ENCODE results near the gene TLL1. TPM values are rescaled to one million over a fixed set of nuclear protein-coding genes. Genes with fewer than 3 reads are reported as not detected.

Gene TLL1
- polyA plus RNA-seq, 3 donors = not detected

DNA sequence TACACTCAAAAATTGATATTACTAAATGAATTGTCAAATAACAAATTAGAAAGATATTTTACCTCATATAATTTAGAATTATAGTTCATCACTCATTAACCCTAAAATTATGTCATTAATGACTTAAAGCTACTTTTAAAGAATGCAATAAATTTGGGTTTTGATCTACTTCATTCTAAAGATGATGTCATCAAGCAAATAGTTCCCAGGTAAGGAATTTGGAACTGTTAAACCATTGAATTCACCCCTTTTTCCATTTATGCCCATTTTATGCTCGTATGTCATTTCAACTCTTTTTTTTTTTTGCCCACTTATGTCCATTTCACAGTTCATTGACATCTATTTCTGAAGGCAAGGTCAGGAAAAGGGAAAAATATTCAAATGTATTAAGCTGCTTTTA is 135.5 kb downstream of the TLL1 start:
- Histone ChIP-seq H3K9me3 (replicated peaks in 1 of 2; ENCODE audit: control insufficient read depth in 1 of 2, insufficient read depth in 1 of 2, low read length in 2 of 2) (no peaks in the 10 kb centered on the region), H3K79me2 (ENCODE audit: insufficient read depth, low read length) (no peaks in the 10 kb centered on the region), H3K4me1 (ENCODE audit: control insufficient read depth in 1 of 2, insufficient read depth in 2 of 2, low read length in 2 of 2) (no peaks in the 10 kb centered on the region), H2AFZ (ENCODE audit: insufficient read depth, low read depth, low read length, poor library complexity, severe bottlenecking) (no peak overlapping the region), H3K36me3 (replicated peaks in 1 of 2; ENCODE audit: control insufficient read depth in 1 of 2, insufficient read depth in 2 of 2, low read length in 2 of 2) (no peaks in the 10 kb centered on the region), H3K4me2 (replicated peaks; ENCODE audit: extremely low read depth, low read length, poor library complexity, severe bottlenecking) (no peak overlapping the region), H3K9ac (ENCODE audit: insufficient read depth, low read length, poor library complexity, severe bottlenecking) (no peak overlapping the region), H3K4me3 (replicated peaks in 1 of 3; ENCODE audit: low read depth in 2 of 3, low read length in 3 of 3) (no peak overlapping the region), H3K27me3 (ENCODE audit: control insufficient read depth in 2 of 2, insufficient read depth in 2 of 2, low read length in 2 of 2) (no peaks in the 10 kb centered on the region), H3K27ac (ENCODE audit: low read depth in 1 of 2, low read length in 2 of 2) (no peak overlapping the region), H4K20me1 (ENCODE audit: insufficient read depth, low read length) (no peaks in the 10 kb centered on the region)
- Mint-ChIP-seq H3K4me3 (no peak overlapping the region), H3K4me1 (no peaks in the 10 kb centered on the region), H3K27me3 (ENCODE audit: low read depth in 3 of 3) (no peaks in the 10 kb centered on the region), H3K36me3 (no peaks in the 10 kb centered on the region), H3K9me3 (peaks cover 0 to 6% (median 0%) of the 10 kb centered on the region in 7 donors), H3K27ac (no peak overlapping the region)
- no CpG with 5 or more reads among the region's 1 CpG for WGBS (ENCODE audit: insufficient coverage)
- TF ChIP-seq, protein P1, sequence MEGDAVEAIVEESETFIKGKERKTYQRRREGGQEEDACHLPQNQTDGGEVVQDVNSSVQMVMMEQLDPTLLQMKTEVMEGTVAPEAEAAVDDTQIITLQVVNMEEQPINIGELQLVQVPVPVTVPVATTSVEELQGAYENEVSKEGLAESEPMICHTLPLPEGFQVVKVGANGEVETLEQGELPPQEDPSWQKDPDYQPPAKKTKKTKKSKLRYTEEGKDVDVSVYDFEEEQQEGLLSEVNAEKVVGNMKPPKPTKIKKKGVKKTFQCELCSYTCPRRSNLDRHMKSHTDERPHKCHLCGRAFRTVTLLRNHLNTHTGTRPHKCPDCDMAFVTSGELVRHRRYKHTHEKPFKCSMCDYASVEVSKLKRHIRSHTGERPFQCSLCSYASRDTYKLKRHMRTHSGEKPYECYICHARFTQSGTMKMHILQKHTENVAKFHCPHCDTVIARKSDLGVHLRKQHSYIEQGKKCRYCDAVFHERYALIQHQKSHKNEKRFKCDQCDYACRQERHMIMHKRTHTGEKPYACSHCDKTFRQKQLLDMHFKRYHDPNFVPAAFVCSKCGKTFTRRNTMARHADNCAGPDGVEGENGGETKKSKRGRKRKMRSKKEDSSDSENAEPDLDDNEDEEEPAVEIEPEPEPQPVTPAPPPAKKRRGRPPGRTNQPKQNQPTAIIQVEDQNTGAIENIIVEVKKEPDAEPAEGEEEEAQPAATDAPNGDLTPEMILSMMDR (IDR thresholded peaks at IDR 0.05) = no peak
- intact Hi-C loops (cut with micrococcal nuclease) = no loop called here
- no peak for DNase-seq

DNA sequence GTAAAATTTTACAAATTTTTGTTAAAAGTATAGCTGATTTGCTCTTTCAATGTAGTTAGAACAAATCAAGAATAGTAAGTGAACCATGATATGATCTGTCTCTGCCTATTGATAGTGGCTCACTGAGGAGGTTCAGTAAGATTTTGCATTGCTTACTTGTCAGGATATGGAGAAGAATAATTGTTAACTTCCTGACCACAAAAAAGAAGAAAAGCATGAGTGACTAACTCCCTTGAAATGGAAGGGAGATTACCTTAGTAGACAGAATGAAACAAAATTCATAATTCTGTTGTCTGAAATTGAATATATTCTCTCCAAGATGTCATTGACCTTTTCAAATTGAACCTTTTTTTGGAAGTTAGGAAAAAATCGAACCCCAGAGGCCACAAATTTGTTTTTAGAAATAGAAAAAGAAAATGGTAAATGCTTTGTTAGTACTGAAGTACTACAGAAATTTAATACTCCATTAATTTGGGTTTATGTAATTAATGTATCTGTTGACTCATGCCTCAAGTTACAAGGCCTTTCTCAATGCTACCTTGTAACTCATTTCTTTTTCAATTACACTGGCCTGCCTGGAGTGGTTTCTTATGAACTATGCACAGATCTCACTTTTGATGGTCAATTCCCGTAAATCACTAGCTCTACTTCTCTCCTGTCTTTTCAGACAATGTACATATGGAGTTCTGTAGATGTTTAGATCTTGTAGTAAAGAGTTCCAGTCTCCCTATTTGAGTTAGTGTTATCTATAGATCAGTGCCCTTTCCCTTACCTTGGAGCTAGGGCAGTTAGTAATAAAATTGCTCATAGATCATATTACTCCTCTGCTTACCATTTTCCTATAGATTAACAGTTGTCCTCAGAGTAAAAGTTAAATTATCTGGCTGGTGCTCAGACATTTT is 139.3 kb downstream of the TLL1 start:
- Histone ChIP-seq H4K20me1 (ENCODE audit: insufficient read depth, low read length) (no peaks in the 10 kb centered on the region), H3K4me2 (replicated peaks; ENCODE audit: extremely low read depth, low read length, poor library complexity, severe bottlenecking) (no peak overlapping the region), H3K9me3 (replicated peaks in 1 of 2; ENCODE audit: control insufficient read depth in 1 of 2, insufficient read depth in 1 of 2, low read length in 2 of 2) (no peaks in the 10 kb centered on the region), H3K9ac (ENCODE audit: insufficient read depth, low read length, poor library complexity, severe bottlenecking) (no peak overlapping the region), H3K4me3 (replicated peaks in 1 of 3; ENCODE audit: low read depth in 2 of 3, low read length in 3 of 3) (no peak overlapping the region), H3K4me1 (ENCODE audit: control insufficient read depth in 1 of 2, insufficient read depth in 2 of 2, low read length in 2 of 2) (no peaks in the 10 kb centered on the region), H2AFZ (ENCODE audit: insufficient read depth, low read depth, low read length, poor library complexity, severe bottlenecking) (no peak overlapping the region), H3K36me3 (replicated peaks in 1 of 2; ENCODE audit: control insufficient read depth in 1 of 2, insufficient read depth in 2 of 2, low read length in 2 of 2) (no peaks in the 10 kb centered on the region), H3K27me3 (ENCODE audit: control insufficient read depth in 2 of 2, insufficient read depth in 2 of 2, low read length in 2 of 2) (no peaks in the 10 kb centered on the region), H3K27ac (ENCODE audit: low read depth in 1 of 2, low read length in 2 of 2) (no peak overlapping the region), H3K79me2 (ENCODE audit: insufficient read depth, low read length) (no peaks in the 10 kb centered on the region)
- H3K4me1 Mint-ChIP-seq = no peaks in the 10 kb centered on the region
- H3K27me3 Mint-ChIP-seq (ENCODE audit: low read depth in 3 of 3) = no peaks in the 10 kb centered on the region
- H3K9me3 Mint-ChIP-seq = peaks cover 0 to 5% (median 0%) of the 10 kb centered on the region in 7 donors
- DNase-seq = no peak
- intact Hi-C loops (cut with micrococcal nuclease) = no loop called here
- no peak overlapping the region for H3K27ac Mint-ChIP-seq
- TF ChIP-seq, protein P1 (IDR thresholded peaks at IDR 0.05) = no peak
- H3K36me3 Mint-ChIP-seq = no peaks in the 10 kb centered on the region
- no CpG with 5 or more reads among the region's 2 CpGs for WGBS (ENCODE audit: insufficient coverage)
- no peak overlapping the region for H3K4me3 Mint-ChIP-seq

Data from CD14-positive monocyte (primary cell).